Upper lobe of left lung (tissue), 4 donors: Measurements from ENCODE around the gene ADO.

Source experiments
- CTCF ChIP-seq, 6 experiments: fragments of 450-650 bp in 4 of 6; fragments of 200-600 bp in 2 of 6; sonication (generic) in 2 of 6; IDR thresholded peaks; one replicate each; pipeline ENCODE4 v1.5.1; 2016 to 2019; ENCODE audit warnings: antibody characterized with exemption in 6 of 6
- POLR2A ChIP-seq, 4 donors: fragments of 450-650 bp; IDR thresholded peaks; one replicate each; pipeline ENCODE4 v1.5.1; 2016 to 2017; ENCODE audit warnings: antibody characterized with exemption in 4 of 4, mild to moderate bottlenecking in 2 of 4
- POLR2AphosphoS5 ChIP-seq, 2 donors: sonication (generic); formaldehyde crosslinking; IDR thresholded peaks; one replicate each; pipeline ENCODE4 v1.5.1; 2017; ENCODE audit warnings: antibody characterized with exemption in 2 of 2

GRCh38 chr10:62795762-62796161 is 8.8 kb upstream of the ADO start:
- no peak for TF ChIP-seq CTCF (IDR thresholded peaks at IDR 0.05)
- TF ChIP-seq POLR2A (IDR thresholded peaks at IDR 0.05) = no peak
- no peak for TF ChIP-seq POLR2AphosphoS5 (IDR thresholded peaks at IDR 0.05)
